ENCODE measurements around the gene SLC43A2.
A peak's percentile ranks its signal among the peaks of the same experiment; 100 is the strongest.

SLC43A2 gene

DNA sequence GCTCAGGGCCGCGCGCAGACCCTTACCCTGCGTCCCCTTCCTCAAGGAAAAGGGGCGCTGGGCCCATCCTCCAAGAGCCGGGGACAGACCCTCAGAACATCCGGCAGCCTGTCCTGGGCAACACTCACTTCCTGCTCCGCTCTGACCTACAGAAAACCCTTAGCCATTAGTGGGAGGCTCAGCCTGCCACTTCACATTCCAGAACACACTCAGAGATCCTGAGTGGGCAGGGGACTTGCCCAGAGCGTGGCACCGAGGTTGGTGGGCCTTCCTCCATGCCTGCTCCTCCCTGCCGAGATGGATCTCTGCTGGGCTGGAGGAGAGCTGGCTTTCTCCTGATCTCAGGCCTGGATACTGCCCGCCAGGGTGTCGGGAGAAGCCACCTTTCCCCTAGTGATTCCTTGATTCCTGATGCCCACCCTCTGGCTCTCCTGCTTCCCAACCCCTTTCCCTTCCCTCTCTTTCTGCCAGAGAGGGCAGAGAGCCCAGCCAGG, 15.4 kb upstream of the SLC43A2 start:
- DNase-seq (ENCODE audit: low read depth), result peak; percentile 56

DNA sequence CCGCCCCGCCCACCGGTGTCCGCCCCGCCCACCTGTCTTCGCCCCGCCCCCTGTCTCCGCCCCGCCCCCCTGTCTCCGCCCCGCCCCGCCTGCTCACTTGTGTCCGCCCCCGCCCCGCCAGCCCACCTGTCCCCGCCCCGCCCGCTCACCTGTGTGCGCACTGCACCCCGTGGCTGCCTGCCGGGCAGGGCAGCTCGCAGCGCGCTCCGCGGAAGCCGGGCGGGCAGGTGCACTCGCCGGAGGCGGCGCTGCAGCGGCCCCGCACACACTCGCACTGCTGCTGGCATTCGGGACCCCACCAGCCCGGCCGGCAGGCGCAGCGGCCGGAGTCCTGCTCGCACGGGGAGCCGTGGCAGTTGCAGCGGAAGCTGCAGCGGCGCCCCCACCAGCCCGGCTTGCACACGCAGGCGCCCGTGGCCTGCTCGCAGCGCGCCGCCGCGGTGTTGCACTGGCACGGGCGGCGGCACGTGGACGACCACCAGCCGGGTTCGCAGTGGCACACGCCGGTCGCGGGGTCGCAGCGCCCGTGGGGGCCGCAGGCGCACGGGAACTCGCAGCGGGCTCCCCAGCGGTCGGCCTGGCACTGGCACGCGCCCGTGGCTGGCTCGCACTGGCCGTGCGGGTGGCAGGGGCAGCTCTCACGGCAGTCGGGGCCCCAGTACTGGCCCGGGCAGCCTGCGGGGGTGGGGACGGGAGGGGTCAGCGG, 14.8 kb upstream of the SLC43A2 start:
- peak; percentile 42 for DNase-seq (ENCODE audit: low read depth)

GRCh38 chr17:1641065-1641403, 12.4 kb upstream of the SLC43A2 start:
- no peak for DNase-seq (ENCODE audit: low read depth)

- no peak for DNase-seq (ENCODE audit: low read depth)
These were observed 11.9 kb upstream of the SLC43A2 start for GRCh38 chr17:1640329-1641064.

DNA sequence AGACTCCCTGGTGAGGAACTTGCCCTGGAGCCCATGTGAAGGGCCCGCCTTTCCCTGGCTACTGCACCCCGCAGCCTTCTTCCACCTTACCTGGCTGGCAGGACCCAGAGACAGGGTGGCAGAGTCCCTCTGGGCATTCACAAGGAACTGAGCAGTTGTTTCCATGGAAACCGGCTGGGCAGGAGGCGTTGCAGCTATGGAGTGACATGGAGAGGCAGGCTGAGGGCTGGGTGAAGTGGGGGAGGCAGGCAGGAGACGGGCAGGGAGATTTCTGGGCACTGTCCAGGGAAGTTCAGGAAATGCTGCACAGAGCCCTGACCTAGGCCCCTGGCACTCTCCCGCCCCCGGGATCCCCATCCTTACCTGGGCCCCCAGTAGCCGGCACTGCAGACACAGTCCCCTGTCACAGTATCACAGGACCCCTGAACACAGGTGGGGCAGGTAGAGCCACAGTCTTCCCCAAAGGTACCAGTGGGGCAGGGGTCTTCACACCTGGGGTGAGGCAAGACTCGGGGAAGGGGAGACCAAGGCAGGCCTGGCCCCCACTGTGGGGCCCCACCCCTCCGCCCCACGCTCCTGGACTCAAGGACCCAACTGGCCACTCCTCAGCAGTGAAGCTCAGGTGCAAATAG, 11.0 kb upstream of the SLC43A2 start:
- no peak for DNase-seq (ENCODE audit: low read depth)

GRCh38 chr17:1638624-1639300, 10.1 kb upstream of the SLC43A2 start:
- DNase-seq (ENCODE audit: low read depth), result no peak

- no peak for DNase-seq (ENCODE audit: low read depth)
These were observed 9.5 kb upstream of the SLC43A2 start for GRCh38 chr17:1638171-1638590.

DNA sequence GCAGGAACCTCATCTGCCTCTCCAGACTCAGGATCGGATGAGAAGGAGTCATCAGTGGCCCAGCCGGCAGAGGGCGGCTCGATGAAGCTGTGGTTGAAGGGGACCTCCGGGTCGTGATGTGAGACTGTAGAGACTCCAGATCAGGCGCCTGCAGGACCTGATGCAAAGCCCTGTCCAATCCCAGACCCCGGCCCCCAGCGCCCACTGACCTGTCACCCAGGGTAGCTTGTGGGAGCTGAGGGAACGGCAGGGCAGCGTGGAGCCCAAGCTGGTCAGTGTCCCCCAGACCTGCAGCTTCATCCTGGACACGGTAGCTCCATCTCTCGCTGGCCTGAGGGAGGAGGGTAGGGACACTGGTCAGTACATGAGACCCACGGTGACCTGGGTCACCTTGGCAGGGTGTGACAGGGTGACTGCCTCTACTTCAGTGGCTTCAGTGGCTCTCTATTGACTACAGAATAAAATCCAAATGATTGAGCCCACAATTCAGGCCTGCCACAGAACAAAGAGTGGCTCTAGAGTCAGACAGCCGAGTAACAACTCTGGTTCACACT, 8.2 kb upstream of the SLC43A2 start:
- DNase-seq (ENCODE audit: low read depth), result no peak

- no peak for DNase-seq (ENCODE audit: low read depth)
These were observed 7.2 kb upstream of the SLC43A2 start for GRCh38 chr17:1635675-1636465.

DNA sequence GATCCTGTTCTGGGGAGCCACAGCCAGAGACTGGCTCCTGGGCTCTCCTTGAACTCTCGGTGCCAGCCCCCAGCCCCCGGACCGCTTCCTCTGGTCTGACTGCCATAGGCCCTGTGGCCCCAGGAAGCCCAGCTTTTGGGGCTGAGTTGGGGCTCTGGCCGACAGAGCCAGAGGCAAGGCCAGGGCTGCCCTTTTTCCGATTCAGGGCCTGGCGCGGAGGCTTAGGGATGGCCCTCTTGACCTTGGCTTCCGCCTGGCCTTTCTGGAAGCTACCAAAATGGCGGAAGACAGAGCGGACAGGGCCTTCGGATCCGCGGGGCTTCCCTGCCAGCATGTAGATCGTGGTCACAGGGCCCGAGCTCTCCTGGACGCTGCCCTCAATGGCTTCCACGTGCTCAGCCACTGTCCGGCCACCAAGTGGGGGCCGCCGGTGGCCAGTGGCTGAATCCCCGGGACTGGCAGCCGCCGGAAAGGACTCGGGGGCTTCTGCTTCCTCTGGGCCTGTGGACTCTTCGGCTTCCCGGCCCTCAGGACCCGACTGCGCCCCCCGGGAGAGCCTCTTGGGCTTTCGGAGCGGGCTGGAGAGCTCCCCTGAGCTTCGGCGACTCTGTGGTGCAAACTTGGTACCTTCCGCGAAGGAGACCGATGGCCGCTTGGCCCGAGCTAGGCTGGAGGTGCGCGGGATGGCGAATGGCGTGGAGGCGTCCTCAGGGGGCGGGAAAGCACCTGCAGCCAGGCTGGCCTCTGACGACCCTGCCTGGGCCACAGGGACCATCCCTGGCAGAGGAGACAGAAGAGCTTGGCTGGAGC, 6.4 kb upstream of the SLC43A2 start:
- no peak for DNase-seq (ENCODE audit: low read depth)

DNA sequence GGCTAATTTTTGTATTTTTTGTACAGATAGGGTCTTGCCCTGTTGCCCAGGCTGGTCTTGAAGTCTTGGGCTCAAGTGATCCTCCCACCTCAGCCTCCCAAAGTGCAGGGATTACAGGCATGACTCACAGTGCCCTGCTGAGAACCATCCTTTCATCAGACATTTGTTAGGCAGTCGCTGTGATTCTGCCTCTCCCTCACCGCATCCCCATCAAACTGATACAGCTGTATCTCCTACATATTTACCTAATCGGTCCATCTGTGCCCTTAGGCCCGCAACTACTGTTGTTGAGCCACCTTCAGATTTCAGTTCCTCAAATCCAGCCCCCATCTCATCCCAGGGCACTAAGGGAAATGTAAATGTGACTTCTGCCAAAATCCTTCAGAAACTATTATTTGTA, 2.0 kb upstream of the SLC43A2 start:
- no peak for DNase-seq (ENCODE audit: low read depth)

GRCh38 chr17:1629504-1630310, 1.1 kb upstream of the SLC43A2 start:
- peak; percentile 52 for DNase-seq (ENCODE audit: low read depth)

- peak; percentile 94 for DNase-seq (ENCODE audit: low read depth)
These were observed 346 bp upstream of the SLC43A2 start for GRCh38 chr17:1628856-1629503.

- DNase-seq (ENCODE audit: low read depth), result no peak
These were observed 1.3 kb downstream of the SLC43A2 start for GRCh38 chr17:1627182-1627981.

- DNase-seq (ENCODE audit: low read depth), result no peak
These were observed 2.3 kb downstream of the SLC43A2 start for GRCh38 chr17:1626333-1626732.

DNA sequence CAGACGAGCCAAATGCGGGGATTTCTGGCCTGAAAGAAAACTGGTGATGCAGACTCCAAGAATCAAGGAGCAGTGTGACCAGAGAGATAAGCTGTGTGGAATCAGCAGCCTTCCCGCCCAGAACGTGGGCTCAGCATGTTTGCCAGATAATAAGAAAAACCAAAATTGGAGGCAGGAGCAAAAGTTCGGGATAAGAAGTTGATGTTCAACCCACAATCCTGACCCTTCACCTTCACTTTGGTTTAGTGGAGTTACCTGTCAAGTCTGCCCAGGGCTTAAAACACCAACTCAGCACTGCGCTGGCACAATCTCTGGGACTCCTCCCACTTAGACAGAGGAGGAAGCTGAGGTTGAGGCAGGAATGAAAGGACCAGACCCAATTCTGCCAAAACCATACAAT, 3.1 kb downstream of the SLC43A2 start:
- no peak for DNase-seq (ENCODE audit: low read depth)

- DNase-seq (ENCODE audit: low read depth), result no peak
These were observed 3.6 kb downstream of the SLC43A2 start for GRCh38 chr17:1625053-1625452.

DNA sequence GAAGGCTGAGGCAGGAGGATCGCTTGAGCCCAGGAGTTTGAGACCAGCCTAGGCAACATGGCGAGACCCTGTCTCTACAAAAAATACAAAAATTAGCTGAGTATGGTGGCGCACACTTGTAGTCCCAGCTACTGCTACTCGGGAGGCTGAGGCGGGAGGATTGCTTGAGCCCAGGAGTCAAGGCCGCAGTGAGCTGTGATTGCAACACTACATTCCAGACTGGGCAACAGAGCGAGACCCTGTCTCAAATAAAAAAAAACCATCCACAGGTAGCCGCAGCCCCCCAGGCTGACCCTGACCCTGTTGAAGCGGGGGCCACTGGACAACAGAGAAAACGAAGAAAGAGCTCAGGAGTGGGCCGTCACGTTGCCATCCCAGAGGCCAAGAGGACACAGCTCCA, 4.0 kb downstream of the SLC43A2 start:
- DNase-seq (ENCODE audit: low read depth), result no peak

Measured in ELR (cell line).